ENCODE data around the gene SIAH3.

- no peak for TF ChIP-seq CTCF (conservative IDR thresholded peaks at IDR 0.05; ENCODE audit: low read depth, low read length)
- TF ChIP-seq EZH2phosphoT487 (IDR thresholded peaks at IDR 0.05; ENCODE audit: borderline replicate concordance, low read length), result no peak
These were observed 403 bp upstream of the SIAH3 start for GRCh38 chr13:45851956-45852355.

All from PC-3 (cell line).